H1 (cell line): ENCODE data around the gene RUFY2. TPM values are rescaled to one million over a fixed set of nuclear protein-coding genes. Genes with fewer than 3 reads are reported as not detected.
A peak's percentile ranks its signal among the peaks of the same experiment; 100 is the strongest.

Source experiments
- CTCF ChIA-PET: fragments of 300-600 bp; sonication (Branson Sonifier 250); formaldehyde crosslinking; loops from one replicate; lab custom pipeline; 2021; ENCODE audit not compliant: partially characterized antibody; lab: Charles Lee
- POLR2A ChIA-PET: fragments of 300-600 bp; sonication (Branson Sonifier 250); formaldehyde crosslinking; loops from one replicate; lab custom pipeline; 2021; ENCODE audit warnings: inconsistent platforms; ENCODE audit not compliant: partially characterized antibody; lab: Charles Lee
- DNase-seq, 2 experiments: peaks; one replicate each; pipeline versions ENCODE4 v3.0.0 to v3.0.0-alpha.2; 2010 to 2022; ENCODE audit warnings: low spot score in 2 of 2, low read depth in 1 of 2, mixed read lengths in 1 of 2
- FAIRE-seq: peaks from 2 replicates; lab custom pipeline; 2011; peaks lifted over from hg19 to GRCh38; lab: Jason Lieb, UNC
- H2AFZ ChIP-seq: 2 replicates; pipeline ENCODE4 v1.8.1; 2012; ENCODE audit warnings: low read length, inconsistent platforms
- H2AK5ac ChIP-seq: 2 replicates; pipeline ENCODE4 v1.6.1; 2013; ENCODE audit warnings: low read depth, low read length
- H2BK120ac ChIP-seq: replicated peaks from 2 replicates; pipeline ENCODE3; 2013; ENCODE audit warnings: low read depth, low read length, inconsistent platforms
- H2BK12ac ChIP-seq: 2 replicates; pipeline ENCODE4 v1.6.1; 2013; ENCODE audit warnings: low read depth, low read length
- H2BK15ac ChIP-seq: 2 replicates; pipeline ENCODE4 v1.6.1; 2013; ENCODE audit warnings: low read length
- H2BK20ac ChIP-seq: 2 replicates; pipeline ENCODE4 v1.6.1; 2013; ENCODE audit warnings: low read length
- H2BK5ac ChIP-seq: 2 replicates; pipeline ENCODE4 v1.6.1; 2013; ENCODE audit warnings: low read depth, low read length
- H3K14ac ChIP-seq: 2 replicates; pipeline ENCODE4 v1.6.1; 2013; ENCODE audit warnings: inconsistent platforms; ENCODE audit not compliant: insufficient read length
- H3K18ac ChIP-seq: 2 replicates; pipeline ENCODE4 v1.6.1; 2013; ENCODE audit warnings: low read length; ENCODE audit errors: extremely low read depth
- H3K23ac ChIP-seq: 2 replicates; pipeline ENCODE4 v1.6.1; 2013; ENCODE audit warnings: inconsistent platforms; ENCODE audit not compliant: insufficient read length
- H3K23me2 ChIP-seq: 2 replicates; pipeline ENCODE4 v1.6.1; 2013; ENCODE audit warnings: low read depth, low read length
- H3K27ac ChIP-seq: 2 replicates; pipeline ENCODE4 v1.6.1; 2011; ENCODE audit warnings: low read depth, low read length, inconsistent platforms
- H3K27me3 ChIP-seq, 4 experiments: replicated peaks in 1 of 4; 1 replicate in 1 of 4; 2 replicates in 3 of 4; pipeline versions ENCODE4 v1.6.1 to v1.8.1; 2011 to 2013; ENCODE audit warnings: low read length in 3 of 4, mild to moderate bottlenecking in 3 of 4, inconsistent platforms in 2 of 4, mixed read lengths in 2 of 4, moderate library complexity in 1 of 4; ENCODE audit not compliant: control insufficient read depth in 3 of 4, insufficient read depth in 3 of 4; ENCODE audit errors: extremely low read depth in 1 of 4
- H3K36me3 ChIP-seq, 4 experiments: 2 replicates each; pipeline versions ENCODE4 v1.6.1 to v1.8.1; 2011 to 2013; ENCODE audit warnings: mild to moderate bottlenecking in 4 of 4, low read length in 3 of 4, moderate library complexity in 2 of 4, control low read depth in 1 of 4, inconsistent platforms in 1 of 4; ENCODE audit not compliant: insufficient read depth in 4 of 4, control insufficient read depth in 2 of 4
- H3K4ac ChIP-seq: replicated peaks from 2 replicates; pipeline ENCODE3; 2013; ENCODE audit warnings: low read length, low read depth, mixed read lengths, inconsistent platforms; ENCODE audit not compliant: insufficient read length
- H3K4me1 ChIP-seq, 4 experiments: replicated peaks in 1 of 4; 1 replicate in 1 of 4; 2 replicates in 3 of 4; pipeline versions ENCODE4 v1.6.1 to v1.8.1; 2011 to 2013; ENCODE audit warnings: low read length in 3 of 4, inconsistent platforms in 2 of 4, mixed read lengths in 1 of 4; ENCODE audit not compliant: insufficient read depth in 4 of 4, control insufficient read depth in 3 of 4
- H3K4me2 ChIP-seq, 2 experiments: 2 replicates each; pipeline versions ENCODE4 v1.6.1 to v1.8.1; 2011 to 2013; ENCODE audit warnings: low read depth in 2 of 2, low read length in 2 of 2, control low read depth in 1 of 2, inconsistent platforms in 1 of 2, mild to moderate bottlenecking in 1 of 2; ENCODE audit not compliant: insufficient read depth in 1 of 2
- H3K4me3 ChIP-seq, 4 experiments: fragments of 200-600, 300-600 bp in 1 of 4; sonication (generic), shearing (Covaris generic), sonication (Bioruptor Twin) in 1 of 4; 2 replicates each; pipeline versions ENCODE4 v1.5.1 to v1.8.1; 2011 to 2016; ENCODE audit warnings: low read length in 4 of 4, low read depth in 3 of 4, control low read depth in 2 of 4, inconsistent platforms in 2 of 4, mild to moderate bottlenecking in 2 of 4, mixed read lengths in 1 of 4, moderate library complexity in 1 of 4; ENCODE audit not compliant: insufficient read depth in 2 of 4; ENCODE audit errors: extremely low read depth in 1 of 4
- H3K56ac ChIP-seq: replicated peaks from 2 replicates; pipeline ENCODE3; 2013; ENCODE audit warnings: low read depth, mild to moderate bottlenecking, mixed read lengths, low read length, inconsistent platforms; ENCODE audit not compliant: insufficient read length
- H3K79me1 ChIP-seq: 2 replicates; pipeline ENCODE4 v1.6.1; 2013; ENCODE audit warnings: low read depth, low read length, control low read depth
- H3K79me2 ChIP-seq, 2 experiments: 2 replicates each; pipeline versions ENCODE4 v1.6.1 to v1.8.1; 2012 to 2013; ENCODE audit warnings: low read length in 2 of 2, mild to moderate bottlenecking in 2 of 2, inconsistent platforms in 1 of 2; ENCODE audit not compliant: insufficient read depth in 2 of 2, control insufficient read depth in 1 of 2
- H3K9ac ChIP-seq, 4 experiments: replicated peaks in 1 of 4; 1 replicate in 1 of 4; 2 replicates in 3 of 4; pipeline versions ENCODE4 v1.6.1 to v1.8.1; 2011 to 2013; ENCODE audit warnings: low read depth in 3 of 4, low read length in 3 of 4, control low read depth in 2 of 4, mild to moderate bottlenecking in 2 of 4, moderate library complexity in 2 of 4, inconsistent platforms in 1 of 4; ENCODE audit errors: extremely low read depth in 1 of 4
- H3K9me3 ChIP-seq, 2 experiments: 2 replicates each; pipeline versions ENCODE4 v1.6.1 to v1.8.1; 2012 to 2013; ENCODE audit warnings: mild to moderate bottlenecking in 2 of 2, moderate library complexity in 2 of 2, control low read depth in 1 of 2, inconsistent platforms in 1 of 2, low read depth in 1 of 2, low read length in 1 of 2, mixed read lengths in 1 of 2; ENCODE audit not compliant: insufficient read depth in 2 of 2
- H4K20me1 ChIP-seq, 2 experiments: replicated peaks in 1 of 2; 2 replicates each; pipeline versions ENCODE3 to v1.8.1; 2011 to 2013; ENCODE audit warnings: inconsistent platforms in 2 of 2, low read length in 2 of 2, mild to moderate bottlenecking in 1 of 2; ENCODE audit not compliant: insufficient read depth in 2 of 2, control insufficient read depth in 1 of 2
- H4K5ac ChIP-seq: 2 replicates; pipeline ENCODE4 v1.6.1; 2013; ENCODE audit warnings: low read length, low read depth, mixed read lengths, inconsistent platforms; ENCODE audit not compliant: insufficient read length
- H4K8ac ChIP-seq: 2 replicates; pipeline ENCODE4 v1.8.0; 2013; ENCODE audit warnings: mild to moderate bottlenecking, moderate library complexity, low read length, inconsistent platforms; ENCODE audit not compliant: insufficient read depth; ENCODE audit errors: extremely low read depth
- H4K91ac ChIP-seq: replicated peaks from 2 replicates; pipeline ENCODE3; 2013; ENCODE audit warnings: low read length, mixed read lengths, inconsistent platforms; ENCODE audit not compliant: insufficient read length
- HDAC6 ChIP-seq: IDR thresholded peaks from one replicate; pipeline ENCODE4 v1.7.1; 2012; ENCODE audit warnings: low read depth, mild to moderate bottlenecking, inconsistent platforms, low read length, moderate library complexity
- POLR2A ChIP-seq, 2 experiments: IDR thresholded peaks; 1 replicate in 1 of 2; 2 replicates in 1 of 2; pipeline ENCODE4 v1.6.1; 2011; ENCODE audit warnings: low read depth in 2 of 2, low read length in 2 of 2, mild to moderate bottlenecking in 2 of 2; ENCODE audit errors: control extremely low read depth in 1 of 2
- POLR2AphosphoS5 ChIP-seq: IDR thresholded peaks from 2 replicates; pipeline ENCODE4 v1.6.1; 2011; ENCODE audit warnings: low read depth, low read length
- SP4 ChIP-seq: IDR thresholded peaks from 2 replicates; pipeline ENCODE4 v1.6.1; 2012; ENCODE audit warnings: low read length, inconsistent platforms
- SRF ChIP-seq: IDR thresholded peaks from 2 replicates; pipeline ENCODE4 v1.6.1; 2011; ENCODE audit warnings: mild to moderate bottlenecking, low read depth, low read length, moderate library complexity
- TAF1 ChIP-seq: IDR thresholded peaks from 2 replicates; pipeline ENCODE4 v1.6.1; 2011; ENCODE audit warnings: mild to moderate bottlenecking, low read depth, low read length
- ZNF274 ChIP-seq: IDR thresholded peaks from 2 replicates; pipeline ENCODE4 v1.7.0; 2012; ENCODE audit warnings: low read length, borderline replicate concordance; ENCODE audit errors: extremely low read depth
- WGBS, 2 experiments: shearing (Covaris generic) in 1 of 2; methylation state at CpG; one replicate each; pipeline versions ENCODE4 v1.1.6 to v1.1.7; 2013 to 2015; ENCODE audit warnings: low lambda C conversion rate in 2 of 2, mixed read lengths in 2 of 2, inconsistent platforms in 1 of 2, low coverage in 1 of 2, missing lambda C conversion rate in 1 of 2; ENCODE audit not compliant: insufficient replicate concordance in 2 of 2, insufficient coverage in 1 of 2, insufficient read length in 1 of 2; ENCODE audit errors: extremely low coverage in 1 of 2, missing lambda C conversion rate in 1 of 2; 5-methylcytosine and 5-hydroxymethylcytosine counted together
- polyA plus RNA-seq, 7 experiments: library from polyadenylated mRNA; depleted of rRNA in 3 of 7; stranded (reverse) in 5 of 7; unstranded in 2 of 7; fragments of >200 nt in 5 of 7; fragments of 200-250 nt in 2 of 7; gene quantifications; 1 replicate in 5 of 7; 2 replicates in 1 of 7; 4 replicates in 1 of 7; pipeline versions ENCODE4 v1.2.1 to v1.2.3, GENCODE V29; 2011 to 2013; ENCODE audit warnings: missing spikeins in 2 of 7, mixed read lengths in 2 of 7
- total RNA-seq: library from RNA; stranded (reverse); fragmentation: NEBNext Ultra II Directional; extraction: Animal tissue kit (Norgen Biotek cat#: 25700); gene quantifications from 2 replicates; pipeline ENCODE4 v1.2.1, GENCODE V29; 2021
- TF ChIP-seq, protein P1 (sequence below): IDR thresholded peaks from 2 replicates; pipeline ENCODE4 v1.6.1; 2012; ENCODE audit warnings: inconsistent platforms
- TF ChIP-seq, protein P2 (sequence below): IDR thresholded peaks from 2 replicates; pipeline ENCODE4 v1.6.1; 2012; ENCODE audit warnings: inconsistent platforms
- TF ChIP-seq, protein P3 (sequence below): IDR thresholded peaks from 2 replicates; pipeline ENCODE4 v1.6.1; 2011; ENCODE audit warnings: low read depth, mild to moderate bottlenecking, low read length; ENCODE audit not compliant: insufficient read depth

RUFY2 gene
- total and polyA plus RNA-seq, 2 of the 8 experiments (the other 6 are each of a cell fraction or from before 2014, with no cell fraction given), result 3.4 to 12.0 TPM

DNA sequence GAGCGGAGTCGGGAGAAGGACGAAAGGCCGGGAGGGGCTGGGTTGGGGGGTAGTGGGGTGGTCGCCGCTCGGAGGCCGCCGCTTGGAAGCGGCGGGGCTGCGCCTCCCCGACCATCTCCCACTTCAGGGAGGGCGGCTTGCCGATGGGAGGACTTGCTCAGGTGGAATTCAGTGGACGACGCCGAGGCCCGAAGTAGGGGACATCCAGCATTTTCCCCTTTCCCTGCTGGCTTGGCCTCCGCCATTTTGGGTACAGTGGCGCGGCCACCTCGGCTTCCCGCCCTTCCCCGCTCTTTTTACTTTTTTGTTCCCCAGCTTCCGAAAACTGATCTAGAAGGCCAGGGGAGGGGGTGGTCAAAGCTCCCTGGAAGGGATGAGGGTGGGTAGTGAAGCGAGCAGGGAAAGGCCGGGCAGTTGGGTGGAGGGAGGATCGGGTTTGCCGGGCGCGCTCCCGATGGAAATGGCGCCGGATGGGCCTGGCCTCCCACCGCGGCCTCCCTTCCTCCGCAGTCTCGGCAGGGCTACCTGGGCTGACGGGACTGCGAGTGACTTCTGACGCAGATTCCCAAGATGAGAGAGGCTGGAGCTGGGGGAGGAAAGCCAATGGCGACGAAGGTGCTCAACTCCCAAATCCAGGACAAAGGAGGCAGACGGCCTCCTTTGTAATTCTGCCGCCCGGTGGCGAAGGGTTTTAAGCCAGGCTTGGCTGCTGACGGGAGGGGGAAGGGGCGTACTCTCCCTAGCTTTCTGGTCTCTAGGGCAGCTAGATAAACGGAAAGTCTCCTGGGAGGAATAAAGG lies 74.6 kb downstream of the RUFY2 start, which contains the start of gene PBLD:
PBLD (minus strand) TSS at position 670 of the 799 bp plus-strand sequence. CDS start 26,084 bp downstream, outside the sequence.
- Histone ChIP-seq H2BK20ac (no peak within 1 kb of the TSS), H3K79me1 (no peaks in the 10 kb centered on the region), H4K20me1 (peaks cover 23 to 24% of the 10 kb centered on the region in 2 experiments), H3K4me3 (peak within 1 kb of the TSS; percentile 95 to 99 (median 98)), H3K14ac (no peak within 1 kb of the TSS), H4K8ac (peak within 1 kb of the TSS; percentile 100; the same call in 1 of the 2 replicates), H3K23me2 (peaks cover 4% of the 10 kb centered on the region; the same call in 1 of the 2 replicates), H2BK12ac (peak within 1 kb of the TSS; percentile 42; the same call in 1 of the 2 replicates), H3K9me3 (no peaks in the 10 kb centered on the region), H3K56ac (peak within 1 kb of the TSS; percentile 94), H3K36me3 (peaks cover 0 to 20% (median 0%) of the 10 kb centered on the region in 4 experiments; a peak in 1 of 8 replicates), H3K4ac (peak within 1 kb of the TSS; percentile 99), H3K4me1 (peaks cover 0 to 5% (median 4%) of the 10 kb centered on the region in 4 experiments; a peak in 4 of 7 replicates), H3K27ac (peak within 1 kb of the TSS; percentile 99), H3K9ac (peak within 1 kb of the TSS; percentile 97 to 100 (median 98)), H4K5ac (peak within 1 kb of the TSS; percentile 99), H2BK5ac (peak within 1 kb of the TSS; percentile 97), H3K4me2 (peak within 1 kb of the TSS; percentile 83 to 88), H2AFZ (no peak within 1 kb of the TSS), H3K23ac (no peak within 1 kb of the TSS), H2BK15ac (no peak within 1 kb of the TSS), H3K27me3 (no peaks in the 10 kb centered on the region; a peak in 1 of 7 replicates), H2AK5ac (peak within 1 kb of the TSS; percentile 77; the same call in 1 of the 2 replicates), H4K91ac (peak within 1 kb of the TSS; percentile 99), H2BK120ac (peak within 1 kb of the TSS; percentile 75), H3K18ac (peak within 1 kb of the TSS; percentile 100), H3K79me2 (peaks cover 40 to 65% of the 10 kb centered on the region in 2 experiments)
- ChIA-PET POLR2A (interaction anchor here (0.6 to 6.7 kb wide), 68 partner anchors 11 to 623 kb away, joined by 3 to 141 read pairs (median 4); partner anchors contain the start of genes ATOH7, DDX21, DDX50 and DNA2), CTCF (interaction anchor here (0.8 to 1.6 kb wide), 5 partner anchors 11 to 143 kb away, joined by 3 to 5 read pairs (median 4); no protein-coding TSS in a partner anchor)
- WGBS, 2 experiments, result 1% methylated on average over 31 of the region's 51 CpGs; no CpG with 5 or more reads in 1 of the 2 experiments
- FAIRE-seq (no peak), DNase-seq (peak; percentile 60 to 82)
- TF ChIP-seq ZNF274 (no peak), SRF (no peak), POLR2A (IDR thresholded peaks at IDR 0.05; ENCODE audit: control extremely low read depth in 1 of 2, low read depth in 2 of 2, low read length in 2 of 2) (peak; percentile 82 to 93), TAF1 (peak; percentile 90), POLR2AphosphoS5 (peak; percentile 96), SP4 (no peak), HDAC6 (no peak)
- TF ChIP-seq, protein P1, sequence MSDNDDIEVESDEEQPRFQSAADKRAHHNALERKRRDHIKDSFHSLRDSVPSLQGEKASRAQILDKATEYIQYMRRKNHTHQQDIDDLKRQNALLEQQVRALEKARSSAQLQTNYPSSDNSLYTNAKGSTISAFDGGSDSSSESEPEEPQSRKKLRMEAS, result peak; percentile 51; the same call in 1 of the 2 replicates
- TF ChIP-seq, protein P2, sequence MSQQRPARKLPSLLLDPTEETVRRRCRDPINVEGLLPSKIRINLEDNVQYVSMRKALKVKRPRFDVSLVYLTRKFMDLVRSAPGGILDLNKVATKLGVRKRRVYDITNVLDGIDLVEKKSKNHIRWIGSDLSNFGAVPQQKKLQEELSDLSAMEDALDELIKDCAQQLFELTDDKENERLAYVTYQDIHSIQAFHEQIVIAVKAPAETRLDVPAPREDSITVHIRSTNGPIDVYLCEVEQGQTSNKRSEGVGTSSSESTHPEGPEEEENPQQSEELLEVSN, result no peak
- TF ChIP-seq, protein P3, sequence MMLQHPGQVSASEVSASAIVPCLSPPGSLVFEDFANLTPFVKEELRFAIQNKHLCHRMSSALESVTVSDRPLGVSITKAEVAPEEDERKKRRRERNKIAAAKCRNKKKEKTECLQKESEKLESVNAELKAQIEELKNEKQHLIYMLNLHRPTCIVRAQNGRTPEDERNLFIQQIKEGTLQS, result no peak
